GM19351 (cell line): ENCODE data around the gene TMA7B.

Source experiments
- ATAC-seq: cut with Tn5 transposase; IDR thresholded peaks from one replicate; pipeline ENCODE4 v1.9.1; 2021; ENCODE audit warnings: mild to moderate bottlenecking, moderate library complexity; ENCODE audit not compliant: unreplicated experiment

Gene TMA7B

GRCh38 chr22:39932918-39933649 is 27.1 kb upstream of the TMA7B start:
- no peak for ATAC-seq

- ATAC-seq, result no peak
These were observed 26.5 kb upstream of the TMA7B start for GRCh38 chr22:39933741-39934140.

- no peak for ATAC-seq
These were observed 25.1 kb upstream of the TMA7B start for GRCh38 chr22:39935116-39935515.

- no peak for ATAC-seq
These were observed 24.6 kb upstream of the TMA7B start for GRCh38 chr22:39935612-39936011.

GRCh38 chr22:39936523-39937145 is 23.6 kb upstream of the TMA7B start:
- ATAC-seq, result no peak

- no peak for ATAC-seq
These were observed 22.3 kb upstream of the TMA7B start for GRCh38 chr22:39937906-39938305.

- ATAC-seq, result no peak
These were observed 21.6 kb upstream of the TMA7B start for GRCh38 chr22:39938509-39939111.

- no peak for ATAC-seq
These were observed 20.4 kb upstream of the TMA7B start for GRCh38 chr22:39939830-39940229.

- no peak for ATAC-seq
These were observed 19.4 kb upstream of the TMA7B start for GRCh38 chr22:39940757-39941305.

GRCh38 chr22:39941601-39942000 is 18.6 kb upstream of the TMA7B start:
- no peak for ATAC-seq

GRCh38 chr22:39942439-39943230 is 17.6 kb upstream of the TMA7B start:
- no peak for ATAC-seq

GRCh38 chr22:39943337-39943736 is 16.9 kb upstream of the TMA7B start:
- ATAC-seq, result no peak

- no peak for ATAC-seq
These were observed 16.0 kb upstream of the TMA7B start for GRCh38 chr22:39943953-39944872.

- no peak for ATAC-seq
These were observed 14.1 kb upstream of the TMA7B start for GRCh38 chr22:39946126-39946502.

- ATAC-seq, result no peak
These were observed 13.5 kb upstream of the TMA7B start for GRCh38 chr22:39946503-39947219.

GRCh38 chr22:39947220-39948216 is 12.7 kb upstream of the TMA7B start:
- no peak for ATAC-seq

- ATAC-seq, result no peak
These were observed 10.0 kb upstream of the TMA7B start for GRCh38 chr22:39949964-39950737.
